NCI-H146 treated with DMSO at 0.1 percent for 48 hours (cell line): ENCODE data around the gene HP.
"Not testable (repeated sequence)": the region's sequence is repeated elsewhere in the genome, so short reads cannot be mapped to it uniquely, and the experiment has no call there.

Source experiments
- DNase-seq: peaks from one replicate; lab custom pipeline; 2025; ENCODE audit not compliant: unreplicated experiment; lab: John Stamatoyannopoulos, UW

The HP gene, protein sequence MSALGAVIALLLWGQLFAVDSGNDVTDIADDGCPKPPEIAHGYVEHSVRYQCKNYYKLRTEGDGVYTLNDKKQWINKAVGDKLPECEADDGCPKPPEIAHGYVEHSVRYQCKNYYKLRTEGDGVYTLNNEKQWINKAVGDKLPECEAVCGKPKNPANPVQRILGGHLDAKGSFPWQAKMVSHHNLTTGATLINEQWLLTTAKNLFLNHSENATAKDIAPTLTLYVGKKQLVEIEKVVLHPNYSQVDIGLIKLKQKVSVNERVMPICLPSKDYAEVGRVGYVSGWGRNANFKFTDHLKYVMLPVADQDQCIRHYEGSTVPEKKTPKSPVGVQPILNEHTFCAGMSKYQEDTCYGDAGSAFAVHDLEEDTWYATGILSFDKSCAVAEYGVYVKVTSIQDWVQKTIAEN

DNA sequence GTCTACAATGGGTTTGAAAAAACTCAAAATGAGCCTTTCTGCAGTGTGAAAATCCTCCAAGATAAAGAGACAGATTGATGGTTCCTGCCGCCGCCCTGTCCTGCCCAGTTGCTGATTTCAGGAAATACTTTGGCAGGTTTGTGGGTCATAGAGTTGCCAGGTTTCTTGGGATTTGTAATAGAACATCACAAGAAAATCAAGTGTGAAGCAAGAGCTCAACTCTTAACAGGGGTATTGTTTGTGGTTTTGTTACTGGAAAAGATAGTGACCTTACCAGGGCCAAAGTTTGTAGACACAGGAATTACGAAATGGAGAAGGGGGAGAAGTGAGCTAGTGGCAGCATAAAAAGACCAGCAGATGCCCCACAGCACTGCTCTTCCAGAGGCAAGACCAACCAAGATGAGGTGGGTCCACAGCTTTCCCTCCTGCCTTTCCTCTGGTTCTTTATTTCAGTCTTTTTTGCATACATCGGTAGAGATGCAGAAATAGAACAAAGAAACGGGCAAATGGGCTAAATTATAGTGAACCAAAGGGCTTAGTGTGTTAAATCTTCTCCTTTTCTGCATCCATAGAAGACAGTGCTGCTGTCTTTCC, at the start of gene HP:
Gene HP, plus strand, starts transcription at position 252 of the 594 bp plus-strand sequence. Its CDS starts 148 bp downstream, at position 400.
- DNase-seq = not testable (repeated sequence)

DNA sequence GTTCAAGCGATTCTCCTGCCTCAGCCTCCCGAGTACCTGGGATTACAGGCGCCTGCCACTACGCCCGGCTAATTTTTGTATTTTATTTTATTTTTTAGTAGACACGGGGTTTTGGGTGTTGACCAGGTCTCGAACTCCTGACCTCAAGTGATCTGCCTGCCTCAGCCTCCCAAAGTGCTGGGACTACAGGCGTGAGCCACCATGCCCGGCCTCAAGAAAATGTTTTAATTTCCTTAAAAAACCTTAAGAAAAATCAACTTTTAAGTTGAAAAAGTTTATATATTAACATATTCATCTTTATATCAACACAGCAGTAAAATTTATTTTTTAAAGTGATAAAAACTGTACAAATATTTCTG, 46.3 kb upstream of the HP start:
- DNase-seq = not testable (repeated sequence)

DNA sequence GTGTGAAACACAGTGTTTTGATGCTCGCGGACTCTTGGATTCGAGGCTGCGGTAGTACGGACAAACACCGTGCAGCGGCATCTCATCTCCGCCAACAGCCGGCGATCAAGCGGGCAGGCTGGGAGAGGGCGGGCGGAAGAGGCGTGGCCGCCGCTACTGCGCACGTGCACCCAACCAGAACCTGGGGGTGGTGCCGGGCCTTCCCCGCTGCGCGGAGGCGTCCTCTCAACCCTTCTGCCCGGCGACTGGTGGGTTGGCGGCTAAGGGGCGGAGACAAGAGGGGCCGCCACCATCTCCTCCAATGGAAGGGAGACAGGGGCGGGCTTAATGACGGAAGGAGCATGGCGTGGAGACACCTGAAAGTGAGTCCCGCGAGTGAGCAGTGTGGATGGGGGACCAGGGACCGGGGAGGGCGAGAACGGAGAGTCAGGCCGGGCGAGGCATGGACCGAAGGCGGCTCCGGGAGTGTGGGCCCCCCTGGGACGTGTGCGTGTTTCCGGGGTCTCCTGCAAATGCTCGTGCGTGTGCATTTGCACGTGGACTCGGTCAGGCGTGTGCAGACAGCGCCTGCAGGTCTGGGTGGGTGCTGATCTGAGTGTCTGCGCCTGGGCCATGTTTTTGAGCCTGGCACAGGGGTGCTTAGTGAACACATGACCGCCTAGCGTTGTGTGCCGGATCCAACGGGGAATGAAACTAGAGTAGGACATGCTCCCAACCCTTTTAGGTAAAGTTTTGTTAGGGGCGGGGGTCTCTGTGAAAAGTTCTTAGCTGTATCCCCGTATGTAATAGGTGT, 45.7 kb upstream of the HP start, which contains the start of gene DHODH:
Gene DHODH, plus strand, starts transcription at position 321 of the 793 bp plus-strand sequence. Its CDS starts 21 bp downstream, at position 342.
- peak; percentile 90 for DNase-seq

DNA sequence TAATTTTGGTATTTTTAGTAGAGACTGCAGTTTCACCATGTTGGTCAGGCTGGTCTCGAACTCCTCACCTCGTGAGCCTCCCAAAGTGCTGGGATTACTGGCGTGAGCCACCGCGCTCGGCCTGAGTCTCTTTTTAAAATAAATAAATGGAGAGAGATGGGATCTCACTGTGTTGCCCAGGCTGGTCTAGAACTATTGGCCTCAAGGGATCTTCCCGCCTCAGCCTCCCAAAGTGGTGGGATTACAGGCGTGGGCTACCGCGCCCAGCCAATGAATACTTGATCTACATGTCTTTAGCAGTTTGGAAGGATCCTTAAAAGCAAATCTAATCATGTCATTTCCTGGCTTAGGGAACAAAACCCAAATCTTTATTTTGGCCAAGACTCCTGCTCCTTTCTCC, 44.5 kb upstream of the HP start:
- DNase-seq = no peak

DNA sequence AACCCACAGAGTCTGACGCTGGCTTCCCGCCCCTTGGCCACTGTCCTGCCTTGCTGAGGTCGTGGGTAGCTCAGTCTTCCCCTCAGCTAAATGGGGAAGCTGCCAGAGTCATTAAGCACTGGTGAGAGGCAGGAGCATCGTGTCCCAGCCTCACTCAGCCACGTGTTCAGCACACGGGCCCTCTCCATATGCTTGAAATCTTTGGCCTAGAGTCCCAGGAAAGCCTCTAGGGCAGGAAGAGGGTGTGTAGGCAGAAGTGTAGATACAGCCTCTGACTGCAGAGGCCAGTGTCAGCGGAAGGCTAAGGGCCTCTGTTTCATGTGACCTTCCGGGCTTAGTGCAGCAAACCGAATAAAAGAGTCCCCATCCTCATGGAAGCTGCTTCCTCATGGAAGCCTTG, 41.7 kb upstream of the HP start:
- DNase-seq = no peak

DNA sequence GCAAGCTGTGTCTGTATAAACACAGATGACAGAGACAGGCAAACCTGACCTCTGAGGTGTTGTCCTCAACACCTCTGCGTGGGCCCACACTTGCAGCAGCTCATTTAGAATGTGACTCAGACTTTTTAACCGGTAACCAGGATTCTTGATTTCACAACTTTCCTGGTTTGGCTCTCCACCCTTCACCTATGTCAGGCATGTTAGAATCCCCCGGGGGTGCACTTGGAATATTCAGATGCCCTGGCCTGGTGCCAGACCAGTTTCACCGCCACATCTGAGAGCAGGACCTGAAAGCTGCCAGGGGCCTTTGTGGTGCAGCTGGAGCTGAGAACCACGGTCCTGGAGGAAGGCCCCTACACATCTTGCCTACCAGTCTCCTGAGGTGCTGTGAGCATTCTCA, 40.9 kb upstream of the HP start:
- no peak for DNase-seq

DNA sequence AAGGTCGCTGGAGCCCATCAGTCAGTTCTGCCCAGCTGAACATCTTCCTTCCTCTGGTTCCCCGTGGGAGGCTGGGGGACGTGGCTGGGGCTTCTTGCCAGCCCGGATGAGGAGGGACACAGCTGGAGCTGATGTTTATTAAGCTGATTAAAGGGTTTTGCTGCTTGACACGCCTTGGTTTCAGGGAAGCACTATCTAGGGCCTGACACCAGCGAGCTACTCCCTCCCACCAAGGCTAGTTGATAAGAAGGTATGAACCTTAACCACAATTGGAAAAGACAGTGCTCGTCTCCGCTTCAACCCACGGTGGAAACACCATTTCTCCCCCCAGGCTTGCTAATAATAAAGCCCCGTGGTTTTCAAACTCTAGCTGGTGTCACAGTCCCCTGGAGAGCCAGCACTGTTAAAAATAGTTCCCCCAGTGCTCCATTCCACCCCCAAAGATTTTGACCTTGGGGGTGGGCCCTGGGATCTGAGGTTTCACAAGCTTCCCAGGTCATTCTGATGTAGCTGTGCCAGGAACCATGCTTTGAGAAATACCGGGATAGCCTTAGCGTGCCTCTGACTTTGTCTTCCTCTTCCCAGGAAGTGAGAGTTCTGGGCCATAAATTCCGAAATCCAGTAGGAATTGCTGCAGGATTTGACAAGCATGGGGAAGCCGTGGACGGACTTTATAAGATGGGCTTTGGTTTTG, 40.3 kb upstream of the HP start:
- DNase-seq = no peak

DNA sequence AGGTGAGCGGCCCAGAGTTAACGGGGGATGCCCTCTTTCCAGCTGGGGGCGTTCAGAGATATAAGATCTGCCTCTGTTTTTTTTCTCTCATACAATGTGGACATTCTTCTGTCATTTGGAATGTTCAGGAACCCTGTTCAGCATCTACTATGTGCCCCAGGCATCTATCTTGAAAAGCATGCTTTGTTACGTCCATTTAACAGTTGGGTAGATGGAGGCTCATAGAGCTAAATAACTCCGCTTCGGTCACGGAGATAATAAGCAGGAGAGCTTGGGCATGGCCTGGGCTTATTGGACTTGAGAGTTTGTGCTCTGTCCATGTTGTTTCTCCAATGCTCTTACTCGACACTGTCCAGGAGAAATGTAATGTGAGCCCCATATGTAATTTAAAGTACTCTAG, 39.6 kb upstream of the HP start:
- DNase-seq = no peak

DNA sequence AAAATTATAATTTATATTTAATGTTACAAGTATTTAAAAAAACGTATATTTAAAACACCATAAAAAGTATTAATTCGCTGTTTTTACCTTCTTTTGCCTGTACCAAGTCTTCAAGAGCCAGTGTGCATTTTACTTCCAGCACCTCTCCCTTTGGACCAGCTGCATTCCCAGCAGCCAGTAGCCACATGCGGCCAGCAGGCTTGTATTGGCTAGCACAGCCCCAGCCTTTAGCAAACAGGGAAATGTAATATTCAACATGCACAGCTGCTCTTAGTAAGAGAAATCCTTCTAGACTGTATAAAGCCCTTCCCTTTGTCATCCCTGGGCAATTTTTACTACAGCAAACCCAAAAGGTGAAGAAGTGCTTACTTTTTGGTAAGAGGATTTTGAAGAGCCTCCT, 39.2 kb upstream of the HP start:
- DNase-seq = no peak

DNA sequence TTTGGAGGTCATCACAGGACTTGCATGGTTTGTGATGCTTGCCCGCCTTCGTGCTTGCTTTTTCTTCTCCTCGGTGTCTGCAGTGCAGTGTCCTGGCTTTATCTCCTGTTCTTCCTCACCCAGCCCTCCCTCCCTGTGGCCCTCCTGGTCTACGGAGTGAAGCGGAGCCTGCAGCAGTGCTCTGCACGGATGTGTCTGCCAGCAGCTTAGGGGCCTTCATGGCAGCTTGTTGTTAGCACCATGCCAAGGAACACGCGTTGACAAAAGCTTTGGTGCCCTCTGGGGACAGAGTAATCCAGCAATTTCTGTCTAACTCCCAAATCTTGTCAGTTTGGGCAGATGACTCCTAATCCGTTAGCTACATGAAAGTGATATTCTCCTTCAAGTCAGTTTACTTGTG, 35.8 kb upstream of the HP start:
- DNase-seq = no peak

DNA sequence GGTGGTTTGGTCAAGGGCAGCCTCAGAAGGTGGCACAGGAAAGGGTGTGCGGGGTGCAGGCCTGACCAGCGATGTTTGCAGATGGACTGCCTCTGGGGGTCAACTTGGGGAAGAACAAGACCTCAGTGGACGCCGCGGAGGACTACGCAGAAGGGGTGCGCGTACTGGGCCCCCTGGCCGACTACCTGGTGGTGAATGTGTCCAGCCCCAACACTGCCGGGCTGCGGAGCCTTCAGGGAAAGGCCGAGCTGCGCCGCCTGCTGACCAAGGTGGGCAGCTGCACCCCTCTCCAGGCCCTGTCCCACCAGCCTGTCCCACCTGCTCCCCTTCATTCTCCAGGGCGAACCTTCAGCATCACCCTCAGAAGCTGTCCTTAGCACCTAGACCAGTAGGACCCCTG, 33.3 kb upstream of the HP start:
- DNase-seq = no peak

DNA sequence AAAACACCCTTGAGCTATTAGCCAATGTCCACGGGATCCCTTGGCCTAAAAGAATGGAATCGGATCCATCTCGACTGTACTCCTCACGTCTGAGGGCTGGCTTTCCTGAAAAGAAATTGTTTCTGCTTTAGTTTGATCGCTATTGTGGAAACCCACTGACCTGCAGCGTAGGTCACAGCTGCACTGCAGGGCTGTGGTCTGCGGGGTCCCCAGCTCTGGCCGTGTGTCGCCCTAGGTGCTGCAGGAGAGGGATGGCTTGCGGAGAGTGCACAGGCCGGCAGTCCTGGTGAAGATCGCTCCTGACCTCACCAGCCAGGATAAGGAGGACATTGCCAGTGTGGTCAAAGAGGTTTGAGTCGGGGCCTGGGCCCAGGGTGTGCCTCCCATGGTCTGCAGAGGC, 32.2 kb upstream of the HP start:
- no peak for DNase-seq

DNA sequence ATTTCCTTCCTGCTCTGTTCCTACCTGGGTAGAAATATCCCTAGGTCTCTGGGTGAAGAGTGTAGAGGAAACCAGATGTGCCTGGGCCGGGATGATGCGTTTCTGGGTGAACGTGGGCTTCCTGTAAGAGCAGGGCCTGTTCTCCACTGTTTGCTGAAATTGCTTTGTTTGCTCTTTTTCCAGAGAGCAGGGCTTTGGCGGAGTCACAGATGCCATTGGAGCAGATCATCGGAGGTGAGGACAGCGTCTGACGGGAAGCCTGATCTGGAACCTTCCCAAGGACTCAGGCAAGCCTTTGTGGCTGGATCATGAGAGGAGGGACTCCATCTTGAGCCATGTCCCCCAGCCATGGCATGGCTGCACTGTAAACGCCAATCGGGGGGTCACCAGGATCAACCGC, 30.3 kb upstream of the HP start:
- no peak for DNase-seq

DNA sequence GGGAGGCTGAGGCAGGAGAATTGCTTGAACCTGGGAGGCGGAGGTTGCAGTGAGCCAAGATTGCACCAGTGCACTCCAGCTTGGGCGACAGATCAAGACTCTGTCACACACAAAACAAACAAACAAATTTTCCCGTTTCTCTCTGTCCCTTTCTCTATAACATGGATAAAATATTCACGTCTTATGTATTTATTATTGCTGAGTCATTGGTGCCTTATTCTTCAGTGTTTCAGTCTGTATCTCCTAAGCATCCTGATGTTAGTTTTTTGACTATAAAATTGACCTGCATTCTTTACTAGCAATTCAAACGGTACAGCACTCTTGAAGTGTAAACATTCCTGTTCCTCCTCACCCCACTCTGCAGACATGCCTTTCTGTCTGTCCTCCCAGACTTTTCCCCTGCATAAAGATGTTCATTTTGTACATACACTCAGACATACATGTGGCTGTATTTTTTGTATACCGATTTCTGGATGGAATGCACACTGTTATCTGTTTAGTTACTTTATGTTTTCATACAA, 29.4 kb upstream of the HP start:
- no peak for DNase-seq

DNA sequence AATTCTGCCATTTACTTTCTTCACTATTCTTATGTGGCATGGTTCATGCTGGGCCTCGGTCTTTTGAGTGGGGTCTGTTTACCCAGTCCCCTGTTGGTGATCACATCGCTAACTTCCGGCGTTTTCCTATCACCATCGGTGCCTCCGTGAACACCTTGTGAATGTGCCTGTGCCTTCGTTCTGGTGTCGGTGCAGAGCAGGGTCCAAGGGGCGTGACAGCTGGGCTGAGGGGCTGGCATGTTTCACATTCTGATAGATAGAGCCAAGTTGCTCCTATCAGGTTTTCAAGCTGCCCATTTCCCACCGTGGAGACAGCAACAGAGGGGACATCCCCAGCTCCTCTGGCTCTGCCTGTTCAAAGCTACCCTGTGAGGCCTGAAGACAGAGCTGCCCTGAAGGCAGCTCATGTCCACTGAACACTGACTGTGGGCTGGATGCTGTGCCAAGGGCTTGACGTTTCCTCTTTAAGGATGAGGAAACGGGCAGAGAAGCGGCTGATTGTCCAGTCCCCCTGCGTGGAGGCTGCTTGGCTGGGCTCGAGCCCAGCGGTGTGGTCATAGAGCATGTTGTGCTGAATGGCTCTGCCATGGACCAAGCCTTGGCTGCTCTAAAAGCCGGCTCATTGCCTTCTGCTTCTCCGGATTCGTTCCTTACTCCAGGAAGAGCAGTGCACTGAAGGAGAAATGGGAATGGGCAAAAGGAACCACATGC, 28.7 kb upstream of the HP start:
- no peak for DNase-seq

DNA sequence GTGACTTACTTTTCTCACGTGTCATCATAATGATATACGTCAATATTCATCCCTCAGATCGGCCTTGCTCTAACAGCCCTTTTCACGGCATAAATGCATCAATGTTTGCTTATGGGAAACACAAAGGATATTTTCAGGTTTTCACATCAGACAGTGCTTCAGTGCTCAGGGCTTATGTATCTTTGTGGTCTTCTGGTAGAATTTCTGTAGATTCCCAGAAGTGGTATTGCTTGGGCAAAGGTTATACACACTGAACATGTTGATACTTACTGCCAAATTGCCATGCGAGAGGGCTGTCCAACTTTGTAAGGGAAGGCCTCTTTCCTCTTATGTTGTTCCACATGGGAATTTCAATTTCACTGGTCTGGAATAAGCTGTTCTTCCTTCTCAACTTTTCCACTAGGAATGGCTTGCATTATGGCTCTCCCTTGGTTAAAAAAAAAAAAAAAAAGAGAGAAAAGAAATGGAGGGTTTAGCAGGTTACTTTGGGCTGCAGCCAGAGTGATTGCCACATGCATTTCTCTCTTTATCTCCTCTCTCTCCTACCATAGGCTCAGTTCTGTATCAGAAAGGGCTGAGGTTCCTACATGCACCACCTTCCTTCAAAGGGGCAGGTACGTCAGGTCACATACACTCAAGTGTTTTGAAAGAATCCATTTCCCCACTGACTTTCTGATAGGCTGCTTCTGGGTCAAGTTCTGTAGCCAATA, 26.5 kb upstream of the HP start:
- no peak for DNase-seq

DNA sequence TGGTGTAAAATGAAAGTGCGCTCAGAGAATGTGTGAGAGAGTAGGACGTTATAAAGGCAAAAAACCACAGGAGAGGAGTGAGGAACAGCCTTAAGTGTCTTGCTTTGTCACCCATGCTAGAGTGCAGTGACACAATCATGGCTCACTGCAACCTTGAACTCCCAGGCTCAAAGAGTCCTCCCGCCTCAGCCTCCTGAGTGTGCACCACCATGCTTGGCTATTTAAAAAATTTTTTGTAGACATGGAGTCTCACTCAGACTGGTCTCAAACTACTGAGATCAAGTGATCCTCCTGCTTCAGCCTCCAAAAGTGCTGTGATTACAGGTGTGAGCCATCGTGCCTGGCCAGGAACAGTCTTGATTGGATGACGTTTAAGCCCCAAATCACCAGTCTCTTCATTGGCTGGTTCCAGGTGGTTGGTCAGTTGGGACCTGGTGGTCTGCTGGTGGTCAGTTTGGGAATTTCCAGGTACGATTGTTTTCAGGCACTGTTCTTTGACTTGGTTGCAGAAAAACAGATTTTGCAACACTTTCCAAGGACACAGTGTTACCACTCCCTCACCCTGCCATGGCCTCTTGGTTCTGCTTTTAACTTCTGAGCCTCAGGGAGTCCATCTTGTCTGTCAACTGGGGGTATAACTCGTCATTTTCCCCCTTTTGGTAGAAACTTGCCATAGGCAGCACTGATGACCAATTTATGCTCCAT, 24.6 kb upstream of the HP start:
- DNase-seq = no peak

DNA sequence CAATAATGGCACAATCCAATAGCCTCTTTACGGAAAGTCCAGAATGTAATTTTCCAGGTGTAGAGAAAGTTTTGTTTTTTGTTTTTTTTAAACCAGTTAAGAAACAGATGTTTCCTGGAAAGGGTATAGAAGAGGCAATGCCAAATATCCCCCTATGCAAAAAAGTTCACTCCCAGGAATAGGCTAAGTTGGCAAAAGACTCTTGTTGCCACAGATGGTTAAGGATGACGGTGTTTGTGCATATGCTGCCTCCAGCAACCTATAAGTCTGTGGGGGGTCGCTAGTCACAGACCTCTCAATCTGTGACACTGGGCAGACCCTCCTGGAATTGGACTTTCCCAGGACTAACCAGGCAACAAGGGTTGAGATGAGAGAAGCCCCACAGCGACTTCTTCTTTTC, 20.9 kb upstream of the HP start:
- DNase-seq = no peak

DNA sequence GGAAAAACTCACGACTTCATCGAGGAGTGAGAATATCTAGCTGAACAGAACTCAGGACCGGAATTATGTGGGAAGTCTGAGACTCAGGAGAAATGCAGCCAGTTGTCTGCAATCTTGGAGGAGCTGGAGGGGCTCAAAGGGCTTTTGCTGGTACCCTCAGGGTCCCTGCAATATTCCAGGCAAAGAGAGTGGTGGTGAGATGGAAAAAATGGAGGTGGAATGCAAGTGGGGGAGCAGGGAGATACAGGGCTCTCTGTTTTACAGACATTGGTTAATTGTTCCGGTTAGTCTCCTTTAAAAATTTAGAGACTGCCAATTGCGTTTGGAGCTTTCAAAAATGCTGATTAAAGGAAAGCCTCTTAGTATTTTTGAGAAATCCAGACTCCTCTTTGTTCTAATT, 18.2 kb upstream of the HP start:
- no peak for DNase-seq
